Posterior cingulate gyrus (tissue), 11 donors: Measurements from ENCODE around the gene NPAS2.

ENCODE experiments used
- DNase-seq, 10 donors: peaks; one replicate each; pipeline versions ENCODE4 v3.0.0 to v3.0.0-alpha.2; 2020 to 2021; ENCODE audit warnings: mixed read lengths in 3 of 10
- intact Hi-C: fragments of 100-400 bp; cut with DNase I; formaldehyde crosslinking; loops from one replicate; pipeline ENCODE4 v1.15.1; 2023

The NPAS2 gene

GRCh38 chr2:101026923-101027469, 207.1 kb downstream of the NPAS2 start:
- intact Hi-C loops = no loop called here
- DNase-seq = no peak

GRCh38 chr2:101027852-101028251, 207.9 kb downstream of the NPAS2 start:
- intact Hi-C loops = no loop called here
- DNase-seq = no peak

- no peak for DNase-seq
- intact Hi-C loops = no loop called here
Observed at GRCh38 chr2:101030866-101031554, 211.1 kb downstream of the NPAS2 start.

GRCh38 chr2:101032084-101032776, 212.3 kb downstream of the NPAS2 start:
- intact Hi-C loops = no loop called here
- DNase-seq = no peak

- intact Hi-C loops = no loop called here
- DNase-seq = no peak
Observed at GRCh38 chr2:101036562-101036961, 216.6 kb downstream of the NPAS2 start.

GRCh38 chr2:101037161-101037755, 217.3 kb downstream of the NPAS2 start:
- no peak for DNase-seq

GRCh38 chr2:101038455-101039255, 218.7 kb downstream of the NPAS2 start:
- DNase-seq = no peak
- intact Hi-C loops = no loop called here

More at GRCh38 chr2:101037161-101037755, 217.3 kb downstream of the NPAS2 start:
- intact Hi-C loops = no loop called here

GRCh38 chr2:101040072-101040471, 220.1 kb downstream of the NPAS2 start:
- DNase-seq = no peak
- intact Hi-C loops = no loop called here

- intact Hi-C loops = no loop called here
- DNase-seq = no peak
Observed at GRCh38 chr2:101040761-101041160, 220.8 kb downstream of the NPAS2 start.

GRCh38 chr2:101041413-101041812, 221.5 kb downstream of the NPAS2 start:
- intact Hi-C loops = no loop called here
- no peak for DNase-seq

GRCh38 chr2:101045330-101045729, 225.4 kb downstream of the NPAS2 start:
- intact Hi-C loops = no loop called here
- DNase-seq = no peak
